Upper lobe of right lung (tissue), 1 donor: ENCODE data around the gene SLC31A2. TPM values are rescaled to one million over a fixed set of nuclear protein-coding genes. Genes with fewer than 3 reads are reported as not detected.

ENCODE experiments used
- ATAC-seq: fragments of 200-7000 bp; cut with Tn5 transposase; one replicate; pipeline ENCODE4 v1.9.1; 2020; ENCODE audit warnings: mild to moderate bottlenecking, moderate library complexity
- DNase-seq: peaks from one replicate; pipeline ENCODE4 v3.0.0-alpha.2; 2020
- H3K27ac ChIP-seq: fragments of 200-600 bp; one replicate; pipeline ENCODE4 v1.8.0; 2022
- H3K27me3 ChIP-seq: fragments of 200-600 bp; one replicate; pipeline ENCODE4 v1.8.0; 2022; ENCODE audit warnings: mild to moderate bottlenecking
- H3K36me3 ChIP-seq: fragments of 200-600 bp; one replicate; pipeline ENCODE4 v1.8.0; 2022
- H3K4me1 ChIP-seq: fragments of 200-600 bp; one replicate; pipeline ENCODE4 v1.8.0; 2022
- H3K4me3 ChIP-seq: fragments of 200-600 bp; one replicate; pipeline ENCODE4 v1.8.0; 2022; ENCODE audit warnings: mild to moderate bottlenecking
- H3K9me3 ChIP-seq: fragments of 200-600 bp; one replicate; pipeline ENCODE4 v1.8.0; 2022
- CTCF ChIP-seq: fragments of 200-600 bp; IDR thresholded peaks from one replicate; pipeline ENCODE4 v1.8.0; 2022; ENCODE audit warnings: antibody characterized with exemption
- intact Hi-C: fragments of 100-400 bp; cut with DNase I; formaldehyde crosslinking; loops from one replicate; pipeline ENCODE4 v1.11.0; 2022
- total RNA-seq: library from RNA; stranded (reverse); fragmentation: NEBNext Ultra II Directional; extraction: Animal tissue kit (Norgen Biotek cat#: 25700); gene quantifications from one replicate; pipeline ENCODE4 v1.2.1, GENCODE V29; 2021
- donor health status: DM: no; HTN: yes; CAD: no; lungs with severe emphysema.

The SLC31A2 gene
- total RNA-seq, 1 donor from 2014 or later = 46.9 TPM

- Histone ChIP-seq H3K36me3 (peaks cover 100% of the 10 kb centered on the region), H3K27me3 (no peaks in the 10 kb centered on the region), H3K27ac (no peak overlapping the region), H3K4me3 (no peak overlapping the region), H3K9me3 (no peaks in the 10 kb centered on the region), H3K4me1 (peaks cover 8% of the 10 kb centered on the region)
- no peak for TF ChIP-seq CTCF
- intact Hi-C loops = no loop called here
- ATAC-seq (no peak), DNase-seq (no peak)
Measured at GRCh38 chr9:113184539-113184938, 33.7 kb downstream of the SLC31A2 start.

GRCh38 chr9:113185271-113185670 is 34.5 kb downstream of the SLC31A2 start:
- Histone ChIP-seq H3K9me3 (no peaks in the 10 kb centered on the region), H3K27ac (no peak overlapping the region), H3K4me1 (peaks cover 8% of the 10 kb centered on the region), H3K36me3 (peaks cover 100% of the 10 kb centered on the region), H3K4me3 (peak overlapping the region; percentile 4), H3K27me3 (no peaks in the 10 kb centered on the region)
- intact Hi-C loops = no loop called here
- TF ChIP-seq CTCF = no peak
- DNase-seq = no peak
- ATAC-seq = no peak

- intact Hi-C loops = no loop called here
- Histone ChIP-seq H3K27me3 (no peaks in the 10 kb centered on the region), H3K4me3 (peak overlapping the region; percentile 27), H3K9me3 (no peaks in the 10 kb centered on the region), H3K27ac (peak overlapping the region; percentile 80), H3K4me1 (peaks cover 8% of the 10 kb centered on the region), H3K36me3 (peaks cover 100% of the 10 kb centered on the region)
- DNase-seq (no peak), ATAC-seq (no peak)
- TF ChIP-seq CTCF = no peak
Measured at GRCh38 chr9:113186137-113186755, 35.4 kb downstream of the SLC31A2 start.

DNA sequence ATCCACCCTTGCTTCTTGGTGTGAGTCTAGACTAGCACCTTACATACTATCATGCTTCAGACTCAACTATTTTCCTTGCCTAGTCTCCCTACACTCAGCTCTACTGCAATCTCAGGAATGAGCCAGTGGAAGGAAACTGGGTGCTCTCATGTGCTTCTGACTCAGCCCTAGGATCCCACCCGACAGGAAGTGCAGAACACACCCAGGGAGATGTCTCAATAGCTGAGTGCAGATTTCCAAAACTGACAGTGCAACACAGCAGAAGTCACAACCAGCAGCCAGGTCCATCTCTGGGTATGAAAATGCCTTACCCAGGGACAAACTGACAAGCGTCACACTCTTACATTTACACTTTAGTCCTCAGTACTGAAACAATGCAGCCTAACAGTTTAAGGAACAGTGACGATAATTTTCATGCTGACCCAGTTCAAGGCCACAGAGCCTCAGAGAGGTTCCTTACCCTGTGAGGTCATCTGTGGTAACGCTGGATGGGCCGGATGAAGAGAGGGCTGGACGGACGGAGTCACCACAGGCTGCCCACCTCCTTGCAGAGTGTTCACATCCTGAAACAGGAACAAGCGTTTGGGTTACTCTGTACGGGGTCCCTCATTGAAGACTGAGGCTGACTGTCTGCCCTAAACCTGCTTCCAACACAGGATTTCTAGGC is 37.3 kb downstream of the SLC31A2 start:
- DNase-seq = peak; percentile 73

GRCh38 chr9:113192455-113192854 is 41.6 kb downstream of the SLC31A2 start:
- no peak for ATAC-seq
- peaks cover 95% of the 10 kb centered on the region for H3K36me3 ChIP-seq
- no peak for TF ChIP-seq CTCF

More for the DNA sequence above, 37.3 kb downstream of the SLC31A2 start:
- no peak for TF ChIP-seq CTCF
- Histone ChIP-seq H3K9me3 (no peaks in the 10 kb centered on the region), H3K27ac (peak overlapping the region; percentile 80), H3K36me3 (peaks cover 100% of the 10 kb centered on the region), H3K27me3 (no peaks in the 10 kb centered on the region), H3K4me3 (peak overlapping the region; percentile 27), H3K4me1 (peaks cover 8% of the 10 kb centered on the region)
- peak; percentile 95 for ATAC-seq
- intact Hi-C loops = no loop called here

More at GRCh38 chr9:113192455-113192854, 41.6 kb downstream of the SLC31A2 start:
- Histone ChIP-seq H3K9me3 (no peaks in the 10 kb centered on the region), H3K4me1 (peaks cover 1% of the 10 kb centered on the region), H3K27ac (no peak overlapping the region), H3K27me3 (no peaks in the 10 kb centered on the region), H3K4me3 (no peak overlapping the region)
- no peak for DNase-seq
- intact Hi-C loops = no loop called here
